SHP77 (cell line): ENCODE data around the gene PAPSS2.

ENCODE experiments used
- DNase-seq, 2 experiments: peaks; one replicate each; lab custom pipeline; 2025; lab: John Stamatoyannopoulos, UW

The PAPSS2 gene

GRCh38 chr10:87671139-87671815 is 11.6 kb downstream of the PAPSS2 start:
- DNase-seq, result no peak

- DNase-seq, result no peak
These were observed 12.9 kb downstream of the PAPSS2 start for GRCh38 chr10:87672551-87672950.

GRCh38 chr10:87674943-87675342 is 15.3 kb downstream of the PAPSS2 start:
- no peak for DNase-seq

GRCh38 chr10:87675396-87676376 is 16.0 kb downstream of the PAPSS2 start:
- no peak for DNase-seq

- no peak for DNase-seq
These were observed 17.9 kb downstream of the PAPSS2 start for GRCh38 chr10:87677595-87677994.

GRCh38 chr10:87678302-87678701 is 18.6 kb downstream of the PAPSS2 start:
- no peak for DNase-seq

- DNase-seq, result no peak
These were observed 23.7 kb downstream of the PAPSS2 start for GRCh38 chr10:87683356-87683755.

DNA sequence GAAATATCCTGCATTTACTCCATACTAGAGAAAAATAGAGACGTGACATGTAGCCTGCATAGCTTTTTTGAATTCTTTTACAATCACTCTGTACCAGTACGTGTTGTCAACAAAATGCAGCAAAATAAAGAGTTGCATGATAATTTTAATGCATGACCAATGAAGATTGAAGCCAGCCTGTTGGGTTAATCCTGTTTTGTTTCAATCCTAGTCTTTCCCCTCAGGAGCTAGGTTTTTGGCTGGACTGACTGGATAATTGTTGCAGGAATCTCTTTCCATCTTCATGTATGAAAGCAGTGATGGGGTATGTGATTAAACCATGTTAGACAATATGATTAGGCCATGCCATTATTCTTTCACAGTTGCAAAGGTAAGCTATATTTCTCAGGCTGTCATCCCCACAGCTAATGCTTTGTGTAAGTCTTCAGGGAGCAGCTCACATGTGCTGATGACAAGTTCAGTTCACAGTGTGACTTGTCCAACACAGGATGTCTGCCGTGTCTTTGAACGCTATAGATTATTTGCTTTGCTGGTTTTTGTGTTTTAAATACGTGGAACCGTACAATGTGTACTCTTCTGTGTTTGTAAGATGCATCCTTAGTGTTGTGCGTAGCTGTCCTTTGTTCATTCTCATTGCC is 24.4 kb downstream of the PAPSS2 start:
- DNase-seq, result no peak

- DNase-seq, result no peak
These were observed 26.3 kb downstream of the PAPSS2 start for GRCh38 chr10:87685832-87686574.

DNA sequence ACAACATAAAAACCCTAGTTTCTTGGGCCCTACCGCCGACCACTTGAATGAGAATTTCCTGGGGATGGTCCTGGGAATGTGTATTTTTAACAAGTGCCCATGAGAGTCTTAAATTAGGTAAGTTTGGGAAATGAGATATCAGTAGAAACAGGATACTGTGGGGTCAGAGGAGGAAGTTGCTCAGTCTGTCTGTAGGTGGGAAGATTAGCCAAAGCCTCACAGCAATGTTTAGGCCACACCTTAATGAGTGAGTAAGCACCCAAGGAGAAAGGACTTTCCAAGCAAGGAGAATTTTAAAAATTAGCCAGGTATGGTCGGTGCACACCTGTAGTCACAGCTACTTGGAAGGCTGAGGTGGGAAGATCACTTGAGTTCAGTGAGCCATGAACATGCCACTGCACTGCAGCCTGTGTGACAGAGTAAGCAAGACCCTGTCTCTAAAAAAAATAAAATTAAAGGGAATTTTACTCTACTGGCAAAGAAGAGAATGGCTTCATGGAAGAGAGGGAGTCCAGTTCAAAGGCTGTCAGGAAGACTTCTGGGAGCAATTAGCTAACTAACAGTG is 31.9 kb downstream of the PAPSS2 start:
- no peak for DNase-seq

DNA sequence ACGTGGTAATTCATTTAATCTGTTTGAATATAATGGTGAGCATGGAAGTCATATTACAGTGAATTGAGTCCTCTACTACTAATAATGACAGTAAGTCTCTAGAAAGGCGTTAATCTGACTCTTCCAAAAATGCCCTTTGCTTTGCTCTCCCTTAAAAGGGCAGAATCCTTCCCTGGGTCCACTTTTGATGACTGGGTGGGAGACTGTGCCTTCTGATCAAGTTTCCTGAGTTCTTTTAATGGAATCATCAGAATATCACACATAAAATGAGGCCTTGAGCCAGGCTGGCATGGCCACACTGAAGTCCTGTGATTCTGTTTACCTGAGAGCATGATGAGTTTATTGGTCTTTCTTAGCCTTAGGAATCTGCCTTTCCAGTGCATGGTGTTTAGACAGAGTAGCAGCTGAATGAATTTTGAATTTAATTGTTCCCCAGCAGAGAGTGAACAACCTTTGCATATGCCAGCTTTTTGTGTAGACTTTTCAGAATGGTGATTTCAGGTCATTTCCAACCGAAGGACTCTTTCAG is 33.3 kb downstream of the PAPSS2 start:
- no peak for DNase-seq

GRCh38 chr10:87694011-87694794 is 34.5 kb downstream of the PAPSS2 start:
- DNase-seq, result no peak

DNA sequence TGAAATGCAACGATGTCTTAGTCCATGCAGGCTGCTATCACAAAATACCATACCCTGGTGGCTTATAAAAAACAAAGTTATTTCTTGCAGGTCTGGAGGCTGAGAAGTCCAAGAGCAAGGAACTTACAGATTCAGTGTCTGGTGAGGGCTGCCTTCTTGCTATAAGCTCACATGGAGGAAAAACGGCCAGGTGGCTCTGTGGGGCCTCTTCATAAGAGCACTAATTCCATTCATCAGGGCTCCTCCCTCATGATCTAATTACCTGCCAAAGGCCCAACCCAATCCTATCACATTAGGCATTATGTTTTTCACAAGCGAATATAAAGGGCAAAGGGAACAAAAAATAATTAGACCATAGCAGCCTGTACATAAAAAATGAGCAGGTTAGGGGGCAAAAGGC is 35.4 kb downstream of the PAPSS2 start:
- DNase-seq, result no peak

DNA sequence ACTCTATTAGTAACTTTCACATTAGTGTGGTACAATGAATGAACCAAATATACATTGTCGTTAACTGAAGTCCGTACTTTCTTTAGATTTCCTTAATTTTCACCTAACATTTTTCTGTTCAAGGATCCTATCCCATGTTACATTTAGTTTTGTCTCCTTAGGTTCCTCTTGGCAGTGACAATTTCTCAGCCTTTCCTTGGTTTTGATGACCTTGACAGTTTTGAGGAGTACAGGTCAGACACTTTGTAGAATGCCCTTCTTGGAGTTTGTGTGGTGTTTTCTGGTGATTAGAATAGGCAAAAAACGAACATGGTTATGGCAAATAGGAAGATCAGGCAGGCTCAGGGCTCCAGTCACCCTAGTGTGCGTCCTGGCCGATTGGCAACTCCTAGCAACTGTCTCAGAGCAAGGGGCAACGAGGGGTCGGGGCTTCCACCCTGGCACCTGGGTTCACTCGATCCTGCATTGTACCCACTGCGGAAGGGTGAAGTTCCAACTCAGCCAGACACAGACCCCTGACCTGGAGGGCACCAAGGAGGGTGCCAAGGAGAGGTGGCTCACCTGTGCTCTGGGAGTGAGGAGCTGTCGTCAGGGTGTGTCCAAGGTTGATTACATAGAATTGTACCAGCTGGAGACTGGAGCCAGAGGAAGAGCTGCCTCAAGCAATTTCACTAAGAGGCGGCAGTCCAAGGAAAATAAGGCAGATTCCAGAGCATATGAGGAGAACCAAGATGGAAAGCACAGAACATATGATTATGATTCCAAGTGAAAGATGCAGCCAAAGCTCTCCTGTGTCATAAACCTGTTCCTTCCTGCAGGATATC is 37.5 kb downstream of the PAPSS2 start:
- DNase-seq, result no peak

GRCh38 chr10:87700031-87700796 is 40.5 kb downstream of the PAPSS2 start:
- DNase-seq, result no peak

DNA sequence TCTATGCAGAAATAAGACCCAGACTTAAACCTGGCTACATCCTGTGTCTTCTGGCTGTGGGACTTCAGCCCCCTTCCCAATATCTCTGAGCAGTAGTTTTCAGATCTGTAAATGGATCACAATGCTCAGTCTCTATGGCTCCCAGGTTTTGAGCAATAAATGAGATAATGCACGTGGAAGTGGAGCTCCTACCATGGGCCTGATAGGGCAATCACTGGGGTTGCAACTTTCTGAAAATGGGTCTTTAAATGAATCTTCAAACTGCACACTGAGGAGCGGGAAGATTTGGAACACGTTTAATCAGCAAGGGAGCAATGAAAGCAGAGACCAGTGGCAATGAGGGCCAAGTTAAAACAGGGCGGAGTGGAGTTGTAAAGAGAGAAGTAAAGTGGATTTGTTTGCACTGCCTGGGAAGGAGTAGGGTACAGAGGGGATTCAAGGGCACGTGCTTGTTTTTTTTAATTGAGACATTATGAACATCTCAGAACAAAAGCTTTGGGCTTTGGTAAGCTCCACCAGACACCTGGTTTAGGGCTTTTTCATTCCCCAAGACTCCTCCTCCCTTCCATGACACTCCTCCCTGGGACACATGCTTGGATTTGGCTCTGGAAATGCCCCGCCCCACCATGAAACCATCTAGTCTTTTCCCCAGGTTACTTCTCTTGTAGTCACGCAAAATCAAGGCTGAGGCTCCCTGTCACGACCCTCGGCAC is 42.7 kb downstream of the PAPSS2 start:
- no peak for DNase-seq

GRCh38 chr10:87702973-87703294 is 43.3 kb downstream of the PAPSS2 start:
- DNase-seq, result no peak

DNA sequence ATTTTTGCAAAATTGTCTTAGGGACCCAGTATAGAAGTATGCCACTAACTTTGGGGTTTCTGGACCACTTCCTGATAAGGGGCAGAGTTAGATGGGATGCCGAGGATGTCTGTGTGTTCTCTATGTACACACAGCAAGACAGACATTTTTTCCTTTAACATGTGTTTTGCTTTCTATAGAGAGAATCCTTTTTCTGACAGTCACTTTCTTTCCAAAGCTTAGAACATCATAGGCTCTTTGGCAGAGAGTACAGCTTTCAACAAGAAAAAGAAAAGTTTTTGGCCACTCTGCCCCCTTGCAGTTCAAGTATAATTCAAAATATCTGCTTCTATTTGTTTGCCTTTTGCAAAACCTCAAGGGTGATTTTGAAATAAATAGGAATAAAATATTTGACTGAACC is 44.1 kb downstream of the PAPSS2 start:
- DNase-seq, result no peak
